Mucosa of descending colon (tissue), 3 donors: ENCODE results near the gene HBB. TPM values are rescaled to one million over a fixed set of nuclear protein-coding genes. Genes with fewer than 3 reads are reported as not detected.

Experiments
- ATAC-seq: fragments of 200-7000 bp; cut with Tn5 transposase; one replicate; pipeline ENCODE4 v1.9.1; 2020; ENCODE audit warnings: mild to moderate bottlenecking, moderate library complexity
- DNase-seq, 3 donors: peaks; one replicate each; pipeline ENCODE4 v3.0.0-alpha.2; 2020
- H3K36me3 ChIP-seq: fragments of 200-600 bp; one replicate; pipeline ENCODE4 v1.8.0; 2021; ENCODE audit warnings: low read depth, mild to moderate bottlenecking
- H3K4me1 ChIP-seq: fragments of 200-600 bp; one replicate; pipeline ENCODE4 v1.8.0; 2021; ENCODE audit warnings: low read depth, mild to moderate bottlenecking
- H3K4me3 ChIP-seq: fragments of 200-600 bp; one replicate; pipeline ENCODE4 v1.8.0; 2021; ENCODE audit warnings: mild to moderate bottlenecking
- H3K9me3 ChIP-seq: fragments of 200-600 bp; one replicate; pipeline ENCODE4 v1.8.0; 2021; ENCODE audit warnings: mild to moderate bottlenecking
- CTCF ChIP-seq: fragments of 200-600 bp; IDR thresholded peaks from one replicate; pipeline ENCODE4 v1.8.0; 2022; ENCODE audit warnings: antibody characterized with exemption, mild to moderate bottlenecking
- intact Hi-C, 2 donors: fragments of 100-400 bp; cut with DNase I in 1 of 2; cut with micrococcal nuclease in 1 of 2; formaldehyde crosslinking; loops; one replicate each; pipeline versions ENCODE4 v1.11.0 to v1.11.1; 2022; cut with DNase I, micrococcal nuclease
- total RNA-seq, 3 donors: library from RNA; stranded (reverse); fragmentation: NEBNext Ultra II Directional in 2 of 3; extraction: Animal tissue kit (Norgen Biotek cat#: 25700) in 2 of 3; gene quantifications; one replicate each; pipeline versions ENCODE4 v1.2.1 to v1.2.4, GENCODE V29; 2021 to 2023
- donor health status: DM: no; HTN: no; CAD: no; lungs with moderate emphysema.
- donor health status: DM: no; HTN: no; CAD: no.
- donor health status: DM: no; HTN: yes; CAD: no.

The HBB gene
- total RNA-seq, 3 donors from 2014 or later, result 2.5 to 11.1 (median 3.3) TPM

DNA sequence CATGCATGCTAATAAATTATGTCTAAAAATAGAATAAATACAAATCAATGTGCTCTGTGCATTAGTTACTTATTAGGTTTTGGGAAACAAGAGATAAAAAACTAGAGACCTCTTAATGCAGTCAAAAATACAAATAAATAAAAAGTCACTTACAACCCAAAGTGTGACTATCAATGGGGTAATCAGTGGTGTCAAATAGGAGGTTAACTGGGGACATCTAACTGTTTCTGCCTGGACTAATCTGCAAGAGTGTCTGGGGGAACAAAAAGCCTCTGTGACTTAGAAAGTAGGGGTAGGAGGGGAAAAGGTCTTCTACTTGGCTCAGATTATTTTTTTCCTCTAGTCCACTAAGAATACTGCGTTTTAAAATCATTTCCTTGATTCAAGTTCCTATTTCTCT is 810 bp upstream of the HBB start:
- ATAC-seq (no peak), DNase-seq (no peak)
- H3K4me1 ChIP-seq, result no peaks in the 10 kb centered on the region
- H3K4me3 ChIP-seq, result no peak overlapping the region
- H3K9me3 ChIP-seq, result no peaks in the 10 kb centered on the region
- H3K36me3 ChIP-seq, result no peaks in the 10 kb centered on the region
- TF ChIP-seq CTCF, result no peak
- intact Hi-C loops, result no loop called here

- Histone ChIP-seq H3K36me3 (no peaks in the 10 kb centered on the region), H3K9me3 (no peaks in the 10 kb centered on the region), H3K4me1 (no peaks in the 10 kb centered on the region), H3K4me3 (no peak overlapping the region)
- DNase-seq (no peak), ATAC-seq (no peak)
- intact Hi-C loops, result no loop called here
- TF ChIP-seq CTCF, result no peak
These were observed 1.4 kb downstream of the HBB start for GRCh38 chr11:5225480-5225871.

- DNase-seq, result no peak
- Histone ChIP-seq H3K9me3 (no peaks in the 10 kb centered on the region), H3K4me1 (no peaks in the 10 kb centered on the region), H3K36me3 (no peaks in the 10 kb centered on the region), H3K4me3 (no peak overlapping the region)
- intact Hi-C loops, result no loop called here
- no peak for ATAC-seq
- TF ChIP-seq CTCF, result no peak
These were observed 2.1 kb downstream of the HBB start for GRCh38 chr11:5224538-5225479.

DNA sequence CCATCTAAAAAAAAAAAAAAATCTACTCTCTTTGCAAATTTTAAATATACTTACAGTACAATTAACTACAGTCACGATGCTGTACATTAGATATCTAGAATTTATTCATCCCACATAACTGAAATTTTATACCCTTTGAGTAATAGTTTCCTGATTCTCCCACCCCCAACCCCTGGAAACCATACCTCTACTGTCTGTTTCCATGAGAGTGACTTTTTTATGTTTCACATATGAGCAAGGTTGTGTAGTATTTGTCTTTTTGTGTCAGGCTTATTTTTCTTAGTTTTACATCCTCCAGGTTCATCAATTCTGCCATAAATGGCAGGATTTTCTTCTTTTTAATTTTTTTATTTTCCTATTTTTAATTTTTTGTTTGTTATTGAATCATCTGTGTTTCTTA is 3.2 kb downstream of the HBB start:
- H3K4me3 ChIP-seq, result no peak overlapping the region
- ATAC-seq (no peak), DNase-seq (no peak)
- TF ChIP-seq CTCF, result no peak
- no peaks in the 10 kb centered on the region for H3K9me3 ChIP-seq
- intact Hi-C loops, result no loop called here
- no peaks in the 10 kb centered on the region for H3K36me3 ChIP-seq
- H3K4me1 ChIP-seq, result no peaks in the 10 kb centered on the region

GRCh38 chr11:5223146-5223545 is 3.7 kb downstream of the HBB start:
- Histone ChIP-seq H3K36me3 (no peaks in the 10 kb centered on the region), H3K4me3 (no peak overlapping the region), H3K9me3 (no peaks in the 10 kb centered on the region), H3K4me1 (no peaks in the 10 kb centered on the region)
- no peak for ATAC-seq
- TF ChIP-seq CTCF, result no peak
- intact Hi-C loops, result no loop called here
- no peak for DNase-seq
